Calu3 (cell line): Measurements from ENCODE around the gene CLPSL2. TPM values are rescaled to one million over a fixed set of nuclear protein-coding genes. Genes with fewer than 3 reads are reported as not detected.

Experiments used
- BruUV-seq: library from RNA; stranded (reverse); fragments of 400-500 nt; replicated peaks from 2 replicates; lab custom pipeline; 2021; lab: Mats Ljungman, UMichigan
- CTCF ChIA-PET: fragments of 300-600 bp; sonication (Branson Sonifier 250); formaldehyde crosslinking; loops from one replicate; lab custom pipeline; 2022; ENCODE audit warnings: antibody characterized with exemption; lab: Charles Lee
- DNase-seq: peaks from one replicate; pipeline ENCODE4 v3.0.0; 2022
- H3K27ac Mint-ChIP-seq: one replicate; pipeline ENCODE4 v1.8.0; 2022; ENCODE audit warnings: mixed read lengths; ENCODE audit not compliant: unreplicated experiment
- H3K27me3 Mint-ChIP-seq: one replicate; pipeline ENCODE4 v1.8.0; 2022; ENCODE audit warnings: mixed read lengths; ENCODE audit not compliant: unreplicated experiment
- H3K36me3 Mint-ChIP-seq: one replicate; pipeline ENCODE4 v1.8.0; 2022; ENCODE audit warnings: mild to moderate bottlenecking, moderate library complexity, mixed read lengths; ENCODE audit not compliant: insufficient read depth, unreplicated experiment
- H3K4me1 Mint-ChIP-seq: one replicate; pipeline ENCODE4 v1.8.0; 2022; ENCODE audit warnings: mild to moderate bottlenecking, low read depth, mixed read lengths; ENCODE audit not compliant: unreplicated experiment
- H3K4me3 Mint-ChIP-seq: one replicate; pipeline ENCODE4 v1.8.0; 2022; ENCODE audit warnings: mild to moderate bottlenecking, low read depth, moderate library complexity, mixed read lengths; ENCODE audit not compliant: unreplicated experiment
- H3K9me3 Mint-ChIP-seq: one replicate; pipeline ENCODE4 v1.8.0; 2022; ENCODE audit warnings: low read depth, mixed read lengths; ENCODE audit not compliant: unreplicated experiment
- CTCF ChIP-seq: fragments of 200-600 bp; IDR thresholded peaks from one replicate; pipeline ENCODE4 v1.8.0; 2022; ENCODE audit warnings: antibody characterized with exemption; ENCODE audit not compliant: unreplicated experiment
- intact Hi-C: fragments of 100-400 bp; cut with micrococcal nuclease; formaldehyde crosslinking; loops from one replicate; pipeline ENCODE4 v1.10.0; 2022; ENCODE audit not compliant: unreplicated experiment
- total RNA-seq: library from RNA; stranded (reverse); gene quantifications from 2 replicates; pipeline ENCODE4 v1.2.3, GENCODE V29; 2022

The CLPSL2 gene
- total RNA-seq, 1 experiment from 2014 or later, result not detected

GRCh38 chr6:35790683-35791082 lies 14.3 kb downstream of the CLPSL2 start:
- Mint-ChIP-seq H3K27me3 (peaks cover 65% of the 10 kb centered on the region), H3K9me3 (no peaks in the 10 kb centered on the region), H3K4me1 (peaks cover 8% of the 10 kb centered on the region), H3K4me3 (no peak overlapping the region), H3K27ac (no peak overlapping the region), H3K36me3 (no peaks in the 10 kb centered on the region)
- no peak for TF ChIP-seq CTCF
- no peak for DNase-seq
- CTCF ChIA-PET, result interaction anchor here (0.5 to 0.7 kb wide), 4 partner anchors 203 to 847 kb away, joined by 3 to 6 read pairs (median 4); no protein-coding TSS in a partner anchor
- no TSS peak for BruUV-seq
- intact Hi-C loops, result no loop called here

- no TSS peak for BruUV-seq
- DNase-seq, result no peak
- Mint-ChIP-seq H3K4me1 (no peaks in the 10 kb centered on the region), H3K27ac (no peak overlapping the region), H3K27me3 (peaks cover 34% of the 10 kb centered on the region), H3K9me3 (no peaks in the 10 kb centered on the region), H3K4me3 (no peak overlapping the region), H3K36me3 (no peaks in the 10 kb centered on the region)
- intact Hi-C loops, result no loop called here
- CTCF ChIA-PET, result interaction anchor here (0.7 kb wide), 1 partner anchor 700 kb away, joined by 3 read pairs; no protein-coding TSS in a partner anchor
- no peak for TF ChIP-seq CTCF
These were observed 18.4 kb downstream of the CLPSL2 start for GRCh38 chr6:35794536-35795452.

GRCh38 chr6:35795453-35796071 lies 19.2 kb downstream of the CLPSL2 start:
- intact Hi-C loops, result no loop called here
- BruUV-seq, result no TSS peak
- Mint-ChIP-seq H3K36me3 (no peaks in the 10 kb centered on the region), H3K27me3 (peaks cover 26% of the 10 kb centered on the region), H3K4me1 (no peaks in the 10 kb centered on the region), H3K9me3 (no peaks in the 10 kb centered on the region), H3K27ac (no peak overlapping the region), H3K4me3 (no peak overlapping the region)
- DNase-seq, result no peak
- no peak for TF ChIP-seq CTCF
- CTCF ChIA-PET, result no interaction called here

GRCh38 chr6:35796236-35796635 lies 19.8 kb downstream of the CLPSL2 start:
- CTCF ChIA-PET, result interaction anchor here (1.0 to 1.2 kb wide), 2 partner anchors 9 to 41 kb away, joined by 3 read pairs; no protein-coding TSS in a partner anchor
- no peaks in the 10 kb centered on the region for H3K36me3 Mint-ChIP-seq

More at GRCh38 chr6:35796236-35796635, 19.8 kb downstream of the CLPSL2 start:
- DNase-seq, result no peak
- Mint-ChIP-seq H3K27ac (no peak overlapping the region), H3K27me3 (peaks cover 22% of the 10 kb centered on the region), H3K9me3 (no peaks in the 10 kb centered on the region), H3K4me1 (no peaks in the 10 kb centered on the region), H3K4me3 (no peak overlapping the region)
- no peak for TF ChIP-seq CTCF
- intact Hi-C loops, result no loop called here
- no TSS peak for BruUV-seq
